C4-2B (cell line): Measurements from ENCODE around the gene FBXL13.

Experiments
- CTCF ChIP-seq: fragments of 450-650 bp; conservative IDR thresholded peaks from 2 replicates; pipeline ENCODE4 v1.5.1; 2017; ENCODE audit warnings: mild to moderate bottlenecking
- ZFX ChIP-seq: fragments of 450-650 bp; IDR thresholded peaks from 2 replicates; pipeline ENCODE4 v1.6.1; 2017

DNA sequence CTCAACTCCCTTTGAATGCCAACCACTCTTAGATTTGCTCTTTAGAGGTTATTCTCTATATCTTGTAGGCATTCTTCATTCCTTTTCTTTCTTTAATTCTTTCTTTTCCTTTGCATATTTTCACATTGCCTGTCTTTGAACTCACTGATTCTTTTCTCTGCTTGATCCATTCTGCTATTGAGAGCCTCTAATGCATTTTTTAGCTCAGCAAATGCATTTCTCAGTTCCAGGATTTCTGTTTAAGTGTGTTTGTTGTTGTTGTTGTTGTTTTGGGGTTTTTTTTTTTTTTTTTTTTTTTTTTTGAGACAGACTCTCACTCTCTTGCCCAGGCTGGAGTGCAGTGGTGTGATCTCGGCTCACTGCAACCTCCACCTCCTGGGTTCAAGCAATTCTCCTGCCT is 71.6 kb downstream of the FBXL13 start:
- TF ChIP-seq ZFX (no peak), CTCF (no peak)
